UCSD-AML1 (cell line): ENCODE data around the gene TMEM255A.

Experiments used
- DNase-seq: peaks from one replicate; lab custom pipeline; 2025; ENCODE audit not compliant: unreplicated experiment; lab: John Stamatoyannopoulos, UW

TMEM255A gene

GRCh38 chrX:120271218-120271617, 40.0 kb downstream of the TMEM255A start:
- DNase-seq = no peak

DNA sequence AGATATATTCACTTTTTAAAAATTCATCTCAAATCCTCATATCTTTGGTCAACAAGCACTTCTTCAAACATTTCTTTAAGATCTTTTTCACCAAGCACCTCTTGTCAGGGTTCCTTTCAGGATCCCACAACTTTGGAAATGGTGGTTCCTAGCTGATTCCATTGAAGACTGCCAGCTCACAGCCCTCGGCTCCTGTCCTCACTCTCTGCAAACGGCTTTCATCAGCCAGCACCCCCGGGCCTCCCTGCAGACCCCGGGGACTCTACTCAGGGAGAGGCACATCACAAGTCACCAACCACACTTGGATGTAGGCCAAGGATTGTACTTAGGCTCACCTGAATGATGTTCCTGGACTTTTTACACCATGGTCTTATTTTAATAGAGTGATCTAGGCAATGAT, 40.7 kb downstream of the TMEM255A start:
- DNase-seq = no peak

- no peak for DNase-seq
These were observed 41.8 kb downstream of the TMEM255A start for GRCh38 chrX:120269373-120270035.

DNA sequence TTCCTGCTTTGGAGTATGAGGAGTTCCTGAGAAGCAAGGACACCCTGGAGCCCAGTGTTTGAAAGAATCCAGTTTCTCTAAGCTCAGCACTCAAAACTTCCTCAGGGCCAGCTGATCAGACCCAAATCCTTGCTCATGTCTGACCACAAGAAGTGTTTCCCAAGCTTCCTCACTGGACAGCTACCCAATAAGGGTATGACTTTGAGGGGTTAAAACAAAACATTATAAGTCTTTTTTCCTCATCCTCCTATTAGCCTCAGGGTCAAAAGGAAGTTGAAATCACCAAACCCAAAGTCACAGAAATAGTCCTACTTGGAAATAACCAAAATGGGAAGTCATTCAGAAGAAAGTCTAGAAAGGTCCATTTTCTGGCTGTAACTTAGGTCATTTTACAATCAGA, 46.9 kb downstream of the TMEM255A start:
- DNase-seq = no peak

DNA sequence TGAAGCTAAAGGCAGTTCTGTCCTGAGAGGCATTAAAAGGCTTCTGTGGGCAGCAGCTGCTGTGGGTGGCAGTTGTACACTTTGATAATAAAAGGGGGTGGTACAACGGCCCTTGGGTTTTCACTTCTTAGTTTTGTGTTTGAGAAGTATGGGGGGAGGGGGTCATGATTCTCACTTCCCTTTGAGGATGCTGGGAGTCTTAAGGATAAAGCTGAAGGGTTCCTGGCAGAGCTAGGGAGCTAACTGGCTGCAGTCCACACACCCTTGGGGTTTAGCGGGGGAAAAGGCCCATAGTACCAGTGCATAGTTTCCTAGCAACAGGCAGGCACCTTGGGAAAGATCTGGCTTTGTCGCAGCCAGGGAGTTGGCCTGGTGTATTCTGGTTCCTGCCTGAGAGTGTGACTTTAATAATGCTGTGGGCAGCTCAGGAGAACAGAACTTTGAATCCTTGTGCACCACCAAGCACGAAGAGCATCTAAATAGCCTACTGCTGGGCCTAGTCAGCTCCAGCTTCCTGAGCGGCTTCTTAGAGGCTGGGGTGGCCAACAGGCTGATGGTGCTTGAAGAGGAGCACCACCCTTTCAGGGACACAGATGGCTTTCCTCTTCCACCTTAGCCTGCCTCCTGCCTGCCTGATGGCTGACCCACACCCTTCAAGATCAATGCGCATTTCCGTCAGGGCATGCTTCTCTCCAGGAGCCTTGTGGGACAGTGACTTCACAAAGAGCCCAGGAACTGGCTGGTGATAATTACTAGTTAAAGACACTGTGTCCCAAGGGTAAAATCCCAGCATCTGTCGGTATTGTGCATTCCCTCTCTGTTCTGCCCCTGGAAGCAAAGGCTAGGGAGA, 48.2 kb downstream of the TMEM255A start:
- DNase-seq = no peak

DNA sequence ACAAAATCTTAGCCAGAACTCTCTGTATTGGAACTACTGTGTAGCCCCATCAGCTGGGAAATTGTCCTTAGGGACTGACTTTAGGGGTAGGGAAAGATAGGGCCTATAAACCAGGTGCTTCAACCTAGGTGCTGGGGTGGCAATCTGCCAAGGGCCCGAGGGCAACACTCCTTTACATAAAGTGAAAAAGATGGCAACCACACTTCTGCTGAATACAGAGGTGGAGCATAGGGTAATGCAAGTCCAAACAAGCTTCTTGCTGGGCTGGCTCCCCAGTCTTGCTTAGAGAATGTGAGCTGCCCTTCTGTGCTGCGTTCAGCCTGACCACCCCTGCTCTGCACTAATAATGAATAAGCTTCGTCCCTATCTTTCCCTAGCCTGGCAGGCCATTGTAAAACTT, 50.9 kb downstream of the TMEM255A start:
- DNase-seq = no peak

GRCh38 chrX:120253784-120254183, 57.5 kb downstream of the TMEM255A start:
- no peak for DNase-seq

DNA sequence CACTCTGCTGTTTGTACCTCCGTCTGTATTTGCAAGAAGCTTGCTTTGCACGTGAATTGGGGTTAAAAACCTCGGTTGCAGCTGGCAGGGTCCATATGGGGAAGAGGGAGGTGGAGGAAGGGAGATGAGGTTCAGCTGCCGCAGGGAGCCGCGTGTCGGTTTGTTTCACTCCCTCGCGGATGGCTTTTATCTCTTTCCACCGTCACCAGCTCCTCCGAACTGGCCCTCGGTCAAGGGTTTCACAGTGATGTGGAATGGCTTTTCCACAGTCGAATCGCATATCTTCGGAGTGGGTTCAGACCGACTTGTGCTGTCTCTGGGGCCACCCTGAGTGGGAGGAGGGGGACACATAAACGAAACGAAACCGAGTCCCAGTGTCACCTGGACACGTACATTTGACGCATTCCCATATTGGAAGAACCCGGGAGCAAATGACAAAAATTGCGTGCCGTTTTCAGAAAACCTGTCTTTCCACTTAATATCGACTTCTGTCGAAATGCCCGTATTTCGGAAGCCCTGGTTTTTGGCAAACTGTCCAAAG, 59.7 kb downstream of the TMEM255A start:
- DNase-seq = peak; percentile 32

DNA sequence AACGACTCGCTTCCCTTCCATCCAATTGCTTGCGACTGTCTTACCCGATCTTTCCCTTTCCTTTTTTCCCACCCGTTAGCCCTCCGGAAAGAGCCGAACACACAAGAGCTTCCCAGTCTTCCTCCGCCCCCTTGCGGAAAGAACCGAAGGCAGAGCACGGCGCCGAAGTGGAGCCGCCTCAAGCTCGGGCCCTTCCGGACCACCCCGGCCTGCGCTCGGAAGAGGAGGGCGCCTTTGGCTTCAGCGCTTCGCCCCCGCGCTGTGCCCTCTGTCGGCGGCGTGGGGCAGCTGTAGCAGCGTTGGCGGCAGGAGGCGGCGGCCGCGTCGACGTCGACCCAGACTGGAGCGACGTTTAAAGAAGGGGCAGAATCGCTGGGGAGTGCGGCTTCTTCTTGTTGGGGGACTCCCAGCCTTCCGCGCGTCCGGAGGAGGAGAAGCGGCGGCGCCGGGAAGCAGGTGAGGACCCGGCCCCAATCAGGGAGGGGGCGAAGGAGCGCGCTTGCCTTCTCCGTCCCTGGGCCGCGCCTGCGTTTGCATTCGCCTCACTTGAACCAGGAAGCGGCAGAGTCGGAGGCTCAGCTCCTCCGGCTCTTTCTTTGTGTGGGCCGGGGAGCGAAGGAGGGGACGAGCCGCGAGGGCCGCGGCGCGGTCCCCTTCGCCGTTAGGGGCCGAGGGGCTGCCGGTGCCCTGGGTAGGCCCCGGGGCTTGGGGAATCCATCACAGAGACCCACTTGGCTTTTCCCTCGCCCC, 60.6 kb downstream of the TMEM255A start, which contains the start of gene ZBTB33:
Gene ZBTB33, plus strand, starts transcription at position 291 of the 750 bp plus-strand sequence. CDS start 2,604 bp downstream, outside the sequence.
- peak; percentile 91 for DNase-seq

GRCh38 chrX:120244735-120245498, 66.3 kb downstream of the TMEM255A start:
- DNase-seq = peak; percentile 55

GRCh38 chrX:120244395-120244734, 66.9 kb downstream of the TMEM255A start:
- DNase-seq = no peak

GRCh38 chrX:120242813-120243212, 68.4 kb downstream of the TMEM255A start:
- DNase-seq = no peak

DNA sequence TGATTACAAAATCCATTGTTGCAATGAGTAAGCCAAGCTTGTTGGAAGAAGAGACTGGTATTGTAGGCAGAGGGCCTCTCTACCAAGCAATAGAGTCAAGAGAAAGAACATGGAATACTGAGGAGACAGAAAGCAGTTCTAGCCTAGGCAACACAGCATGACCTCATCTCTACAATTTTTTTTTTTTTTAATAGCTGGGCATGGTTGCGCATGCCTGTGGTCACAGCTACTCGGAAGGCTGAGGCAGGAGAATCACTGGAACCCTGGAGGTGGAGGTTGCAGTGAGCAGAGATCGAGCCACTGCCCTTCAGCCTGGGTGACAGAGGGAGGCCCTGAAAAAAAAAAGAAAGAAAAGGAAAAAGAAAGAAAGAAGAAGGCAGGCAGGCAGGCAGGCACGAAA, 72.3 kb downstream of the TMEM255A start:
- no peak for DNase-seq

GRCh38 chrX:120236687-120237479, 74.4 kb downstream of the TMEM255A start:
- no peak for DNase-seq

DNA sequence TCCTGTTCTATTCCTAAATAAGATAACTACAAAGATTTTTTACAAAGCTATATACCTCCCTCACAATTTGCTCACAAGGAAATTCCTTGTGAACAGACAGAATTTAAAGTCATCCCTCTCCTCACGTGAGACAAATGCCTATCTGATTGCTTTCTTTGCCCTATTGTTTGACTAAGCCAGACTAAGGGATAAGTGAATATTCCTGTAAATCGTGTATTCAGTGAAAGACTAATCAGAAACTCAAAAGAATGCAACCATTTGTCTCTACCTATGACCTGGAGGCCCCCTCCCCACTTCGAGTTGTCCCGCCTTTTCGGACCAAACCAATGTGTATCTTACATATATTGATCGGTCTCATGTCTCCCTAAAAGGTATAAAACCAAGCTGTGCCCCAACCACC, 76.0 kb downstream of the TMEM255A start:
- no peak for DNase-seq

DNA sequence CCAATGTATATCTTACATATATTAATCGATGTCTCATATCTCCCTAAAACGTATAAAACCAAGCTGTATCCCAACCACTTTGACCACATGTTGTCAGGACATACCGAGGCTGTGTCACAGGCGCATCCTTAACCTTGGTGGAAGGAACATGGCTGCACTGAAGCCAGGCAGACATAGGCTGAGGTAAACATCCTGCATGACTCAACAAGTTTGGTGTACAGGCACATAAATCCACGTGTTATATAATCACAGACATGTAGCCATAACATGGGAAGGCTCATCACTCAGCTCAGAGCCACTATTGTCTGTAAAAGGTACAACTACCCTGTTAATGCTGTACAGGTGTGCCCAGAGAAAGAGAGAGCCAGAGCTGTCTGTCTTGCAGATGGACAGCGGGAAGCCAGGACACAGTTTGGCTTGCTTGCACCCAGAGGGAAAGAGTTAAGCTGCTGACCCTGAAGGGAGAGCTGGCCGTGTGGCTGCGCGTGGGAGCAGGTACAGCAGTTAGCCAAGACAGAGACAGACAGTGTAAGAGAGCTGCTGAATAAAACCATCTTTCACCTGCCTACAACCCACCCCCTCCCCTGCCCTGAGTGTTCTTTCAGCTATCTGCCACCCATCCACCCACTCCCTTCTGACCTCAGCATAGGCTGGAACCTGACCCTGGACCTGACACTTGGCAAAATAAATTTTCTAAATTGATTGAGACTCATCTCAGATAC, 82.9 kb downstream of the TMEM255A start:
- DNase-seq = no peak

DNA sequence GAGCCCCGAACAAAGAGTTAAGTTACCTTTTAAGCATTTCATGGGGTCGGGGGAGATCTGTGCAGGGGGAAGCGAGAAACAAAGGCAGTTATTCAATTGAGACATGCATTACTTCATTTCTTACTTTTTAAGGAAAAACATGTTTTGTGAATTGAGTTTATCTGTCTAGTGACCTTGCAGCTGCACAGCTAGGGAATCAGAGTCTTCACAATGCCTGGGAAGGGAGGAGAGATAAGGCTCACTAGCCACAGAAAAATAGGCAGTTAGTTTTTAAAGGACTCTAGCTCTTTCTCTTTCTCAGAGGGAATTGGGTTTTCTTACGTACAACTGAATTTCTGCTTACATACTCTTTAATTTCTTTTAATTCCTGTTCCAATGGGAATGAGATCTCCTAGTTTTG, 86.9 kb downstream of the TMEM255A start:
- no peak for DNase-seq

- DNase-seq = no peak
These were observed 87.9 kb downstream of the TMEM255A start for GRCh38 chrX:120223374-120223773.
